ENCODE data around the gene KCNH5. TPM values are rescaled to one million over a fixed set of nuclear protein-coding genes. Genes with fewer than 3 reads are reported as not detected.

KCNH5 gene
- total and polyA plus RNA-seq, 4 donors, result not detected

DNA sequence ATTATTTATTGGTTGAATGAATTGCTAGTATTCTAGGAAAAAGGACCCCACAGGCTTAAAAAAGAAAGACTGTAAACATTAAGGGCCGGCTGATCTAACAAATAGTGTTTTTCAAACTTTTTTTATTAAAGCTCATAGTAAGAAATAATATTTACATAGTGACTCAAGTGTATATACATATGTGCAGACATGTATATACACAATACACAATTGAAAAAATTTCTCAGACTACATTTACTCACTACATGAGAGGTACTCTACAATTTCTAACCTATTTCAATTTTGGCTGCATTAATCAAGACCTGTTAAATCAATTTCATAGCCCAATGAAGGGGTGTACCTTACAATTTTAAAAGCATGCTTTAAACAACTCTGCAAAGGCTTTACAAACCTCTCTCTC, 17.5 kb downstream of the KCNH5 start:
- WGBS, result 45% methylated on average over 1 of the region's 1 CpG
- TF ChIP-seq FOXA2 (IDR thresholded peaks at IDR 0.05) (no peak), EGR1 (IDR thresholded peaks at IDR 0.05; ENCODE audit: low read depth in 2 of 2) (no peak), YY1 (IDR thresholded peaks at IDR 0.05) (no peak), RAD21 (IDR thresholded peaks at IDR 0.05) (no peak), RXRA (IDR thresholded peaks at IDR 0.05) (no peak), HNF4A (conservative IDR thresholded peaks at IDR 0.05) (no peak)
- TF ChIP-seq, protein P1, sequence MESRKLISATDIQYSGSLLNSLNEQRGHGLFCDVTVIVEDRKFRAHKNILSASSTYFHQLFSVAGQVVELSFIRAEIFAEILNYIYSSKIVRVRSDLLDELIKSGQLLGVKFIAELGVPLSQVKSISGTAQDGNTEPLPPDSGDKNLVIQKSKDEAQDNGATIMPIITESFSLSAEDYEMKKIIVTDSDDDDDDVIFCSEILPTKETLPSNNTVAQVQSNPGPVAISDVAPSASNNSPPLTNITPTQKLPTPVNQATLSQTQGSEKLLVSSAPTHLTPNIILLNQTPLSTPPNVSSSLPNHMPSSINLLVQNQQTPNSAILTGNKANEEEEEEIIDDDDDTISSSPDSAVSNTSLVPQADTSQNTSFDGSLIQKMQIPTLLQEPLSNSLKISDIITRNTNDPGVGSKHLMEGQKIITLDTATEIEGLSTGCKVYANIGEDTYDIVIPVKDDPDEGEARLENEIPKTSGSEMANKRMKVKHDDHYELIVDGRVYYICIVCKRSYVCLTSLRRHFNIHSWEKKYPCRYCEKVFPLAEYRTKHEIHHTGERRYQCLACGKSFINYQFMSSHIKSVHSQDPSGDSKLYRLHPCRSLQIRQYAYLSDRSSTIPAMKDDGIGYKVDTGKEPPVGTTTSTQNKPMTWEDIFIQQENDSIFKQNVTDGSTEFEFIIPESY (IDR thresholded peaks at IDR 0.05), result no peak
- TF ChIP-seq, protein P2, sequence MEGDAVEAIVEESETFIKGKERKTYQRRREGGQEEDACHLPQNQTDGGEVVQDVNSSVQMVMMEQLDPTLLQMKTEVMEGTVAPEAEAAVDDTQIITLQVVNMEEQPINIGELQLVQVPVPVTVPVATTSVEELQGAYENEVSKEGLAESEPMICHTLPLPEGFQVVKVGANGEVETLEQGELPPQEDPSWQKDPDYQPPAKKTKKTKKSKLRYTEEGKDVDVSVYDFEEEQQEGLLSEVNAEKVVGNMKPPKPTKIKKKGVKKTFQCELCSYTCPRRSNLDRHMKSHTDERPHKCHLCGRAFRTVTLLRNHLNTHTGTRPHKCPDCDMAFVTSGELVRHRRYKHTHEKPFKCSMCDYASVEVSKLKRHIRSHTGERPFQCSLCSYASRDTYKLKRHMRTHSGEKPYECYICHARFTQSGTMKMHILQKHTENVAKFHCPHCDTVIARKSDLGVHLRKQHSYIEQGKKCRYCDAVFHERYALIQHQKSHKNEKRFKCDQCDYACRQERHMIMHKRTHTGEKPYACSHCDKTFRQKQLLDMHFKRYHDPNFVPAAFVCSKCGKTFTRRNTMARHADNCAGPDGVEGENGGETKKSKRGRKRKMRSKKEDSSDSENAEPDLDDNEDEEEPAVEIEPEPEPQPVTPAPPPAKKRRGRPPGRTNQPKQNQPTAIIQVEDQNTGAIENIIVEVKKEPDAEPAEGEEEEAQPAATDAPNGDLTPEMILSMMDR (IDR thresholded peaks at IDR 0.05; ENCODE audit: low read depth, low read length, missing input control), result no peak
- Histone ChIP-seq H3K4me1 (ENCODE audit: control insufficient read depth in 4 of 4, insufficient read depth in 4 of 4, low read length in 3 of 4) (no peaks in the 10 kb centered on the region), H3K4me3 (ENCODE audit: low read depth in 1 of 3, low read length in 3 of 3) (no peak overlapping the region), H3K27ac (ENCODE audit: low read depth in 1 of 2, low read length in 2 of 2) (no peak overlapping the region), H3K36me3 (ENCODE audit: control insufficient read depth in 4 of 4, insufficient read depth in 3 of 4, low read depth in 1 of 4, low read length in 3 of 4) (no peaks in the 10 kb centered on the region), H3K9ac (ENCODE audit: low read depth in 1 of 2, low read length in 2 of 2) (no peak overlapping the region), H3K9me3 (ENCODE audit: control insufficient read depth in 4 of 4, low read length in 3 of 4) (peaks cover 0 to 3% (median 0%) of the 10 kb centered on the region in 4 donors), H3K27me3 (ENCODE audit: control insufficient read depth in 4 of 4, insufficient read depth in 4 of 4, low read length in 3 of 4) (no peaks in the 10 kb centered on the region)
- DNase-seq (ENCODE audit: low spot score), result no peak

DNA sequence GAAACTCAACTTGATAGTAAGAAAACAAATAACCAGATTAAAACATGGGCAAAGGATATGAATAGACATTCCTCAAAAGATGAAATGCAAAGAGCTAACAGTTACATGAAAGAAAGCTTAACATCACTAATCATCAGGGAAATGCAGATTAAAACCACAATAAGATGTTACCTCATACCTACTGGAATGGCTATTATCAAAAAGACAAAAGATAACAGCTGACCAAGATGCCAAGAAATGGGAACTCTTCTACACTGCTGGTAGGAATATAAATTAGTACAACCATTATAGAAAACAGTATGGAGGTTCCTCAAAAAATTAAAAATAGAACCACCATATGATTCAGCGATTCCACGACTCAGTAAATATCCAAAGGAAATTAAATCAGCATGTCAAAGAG, 18.8 kb downstream of the KCNH5 start:
- TF ChIP-seq, protein P2 (IDR thresholded peaks at IDR 0.05; ENCODE audit: low read depth, low read length, missing input control), result no peak
- TF ChIP-seq, protein P3, sequence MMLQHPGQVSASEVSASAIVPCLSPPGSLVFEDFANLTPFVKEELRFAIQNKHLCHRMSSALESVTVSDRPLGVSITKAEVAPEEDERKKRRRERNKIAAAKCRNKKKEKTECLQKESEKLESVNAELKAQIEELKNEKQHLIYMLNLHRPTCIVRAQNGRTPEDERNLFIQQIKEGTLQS (IDR thresholded peaks at IDR 0.05), result no peak
- TF ChIP-seq RXRA (IDR thresholded peaks at IDR 0.05) (no peak), EGR1 (IDR thresholded peaks at IDR 0.05; ENCODE audit: low read depth in 2 of 2) (no peak), JUND (IDR thresholded peaks at IDR 0.05) (no peak), YY1 (IDR thresholded peaks at IDR 0.05) (no peak), HNF4A (conservative IDR thresholded peaks at IDR 0.05) (no peak), HNF4G (IDR thresholded peaks at IDR 0.05) (no peak), TAF1 (conservative IDR thresholded peaks at IDR 0.05) (no peak), FOXA1 (IDR thresholded peaks at IDR 0.05) (no peak), GABPA (IDR thresholded peaks at IDR 0.05 in 1 of 2, conservative IDR thresholded peaks at IDR 0.05 in 1 of 2) (no peak), FOXA2 (IDR thresholded peaks at IDR 0.05) (no peak), NR2F2 (IDR thresholded peaks at IDR 0.05) (no peak), SP1 (IDR thresholded peaks at IDR 0.05) (no peak), RAD21 (IDR thresholded peaks at IDR 0.05) (no peak)
- TF ChIP-seq, protein P4, sequence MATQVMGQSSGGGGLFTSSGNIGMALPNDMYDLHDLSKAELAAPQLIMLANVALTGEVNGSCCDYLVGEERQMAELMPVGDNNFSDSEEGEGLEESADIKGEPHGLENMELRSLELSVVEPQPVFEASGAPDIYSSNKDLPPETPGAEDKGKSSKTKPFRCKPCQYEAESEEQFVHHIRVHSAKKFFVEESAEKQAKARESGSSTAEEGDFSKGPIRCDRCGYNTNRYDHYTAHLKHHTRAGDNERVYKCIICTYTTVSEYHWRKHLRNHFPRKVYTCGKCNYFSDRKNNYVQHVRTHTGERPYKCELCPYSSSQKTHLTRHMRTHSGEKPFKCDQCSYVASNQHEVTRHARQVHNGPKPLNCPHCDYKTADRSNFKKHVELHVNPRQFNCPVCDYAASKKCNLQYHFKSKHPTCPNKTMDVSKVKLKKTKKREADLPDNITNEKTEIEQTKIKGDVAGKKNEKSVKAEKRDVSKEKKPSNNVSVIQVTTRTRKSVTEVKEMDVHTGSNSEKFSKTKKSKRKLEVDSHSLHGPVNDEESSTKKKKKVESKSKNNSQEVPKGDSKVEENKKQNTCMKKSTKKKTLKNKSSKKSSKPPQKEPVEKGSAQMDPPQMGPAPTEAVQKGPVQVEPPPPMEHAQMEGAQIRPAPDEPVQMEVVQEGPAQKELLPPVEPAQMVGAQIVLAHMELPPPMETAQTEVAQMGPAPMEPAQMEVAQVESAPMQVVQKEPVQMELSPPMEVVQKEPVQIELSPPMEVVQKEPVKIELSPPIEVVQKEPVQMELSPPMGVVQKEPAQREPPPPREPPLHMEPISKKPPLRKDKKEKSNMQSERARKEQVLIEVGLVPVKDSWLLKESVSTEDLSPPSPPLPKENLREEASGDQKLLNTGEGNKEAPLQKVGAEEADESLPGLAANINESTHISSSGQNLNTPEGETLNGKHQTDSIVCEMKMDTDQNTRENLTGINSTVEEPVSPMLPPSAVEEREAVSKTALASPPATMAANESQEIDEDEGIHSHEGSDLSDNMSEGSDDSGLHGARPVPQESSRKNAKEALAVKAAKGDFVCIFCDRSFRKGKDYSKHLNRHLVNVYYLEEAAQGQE (IDR thresholded peaks at IDR 0.05), result no peak
- TF ChIP-seq, protein P5, sequence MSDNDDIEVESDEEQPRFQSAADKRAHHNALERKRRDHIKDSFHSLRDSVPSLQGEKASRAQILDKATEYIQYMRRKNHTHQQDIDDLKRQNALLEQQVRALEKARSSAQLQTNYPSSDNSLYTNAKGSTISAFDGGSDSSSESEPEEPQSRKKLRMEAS (IDR thresholded peaks at IDR 0.05), result no peak
- TF ChIP-seq, protein P1 (IDR thresholded peaks at IDR 0.05), result no peak
- Histone ChIP-seq H3K4me1 (ENCODE audit: control insufficient read depth in 4 of 4, insufficient read depth in 4 of 4, low read length in 3 of 4) (no peaks in the 10 kb centered on the region), H3K9ac (ENCODE audit: low read depth in 1 of 2, low read length in 2 of 2) (no peak overlapping the region), H3K9me3 (ENCODE audit: control insufficient read depth in 4 of 4, low read length in 3 of 4) (peaks cover 0 to 3% (median 0%) of the 10 kb centered on the region in 4 donors), H3K4me3 (ENCODE audit: low read depth in 1 of 3, low read length in 3 of 3) (no peak overlapping the region), H3K36me3 (ENCODE audit: control insufficient read depth in 4 of 4, insufficient read depth in 3 of 4, low read depth in 1 of 4, low read length in 3 of 4) (no peaks in the 10 kb centered on the region), H3K27ac (ENCODE audit: low read depth in 1 of 2, low read length in 2 of 2) (no peak overlapping the region), H3K27me3 (ENCODE audit: control insufficient read depth in 4 of 4, insufficient read depth in 4 of 4, low read length in 3 of 4) (no peaks in the 10 kb centered on the region)
- no peak for DNase-seq (ENCODE audit: low spot score)
- WGBS, result 80% methylated on average over 2 of the region's 2 CpGs

Measured in liver (tissue), 9 donors.